Stimulated activated CD8-positive, alpha-beta memory T cell treated with anti-CD3 and anti-CD28 coated beads, Interleukin-15, amount 100 ng/mL, for 24 hours (primary cell): ENCODE data around the gene SFXN1.

Experiments used
- DNase-seq: peaks from one replicate; pipeline ENCODE4 v3.0.0-alpha.2; 2020; ENCODE audit warnings: low read depth

SFXN1 gene

GRCh38 chr5:175573493-175574269 is 95.3 kb downstream of the SFXN1 start:
- no peak for DNase-seq

DNA sequence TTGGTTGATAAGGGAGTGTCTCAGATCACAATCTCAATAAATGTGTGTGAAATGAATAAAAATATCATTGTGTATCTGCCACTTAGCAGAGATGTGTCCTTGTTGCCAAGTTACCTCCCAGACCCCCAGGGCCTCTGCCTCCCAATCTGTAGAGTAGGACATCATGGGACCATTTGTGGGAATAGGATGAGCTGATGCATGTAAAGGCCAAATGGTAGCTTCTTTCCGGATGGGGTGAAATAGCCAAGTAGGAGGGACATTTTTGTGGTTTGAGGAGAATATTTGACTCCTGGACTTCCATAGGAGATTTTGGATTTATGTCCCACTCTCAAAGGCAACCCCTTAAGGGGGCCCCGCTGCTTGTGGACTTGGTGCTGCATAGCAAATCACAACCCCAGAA is 96.9 kb downstream of the SFXN1 start:
- no peak for DNase-seq

DNA sequence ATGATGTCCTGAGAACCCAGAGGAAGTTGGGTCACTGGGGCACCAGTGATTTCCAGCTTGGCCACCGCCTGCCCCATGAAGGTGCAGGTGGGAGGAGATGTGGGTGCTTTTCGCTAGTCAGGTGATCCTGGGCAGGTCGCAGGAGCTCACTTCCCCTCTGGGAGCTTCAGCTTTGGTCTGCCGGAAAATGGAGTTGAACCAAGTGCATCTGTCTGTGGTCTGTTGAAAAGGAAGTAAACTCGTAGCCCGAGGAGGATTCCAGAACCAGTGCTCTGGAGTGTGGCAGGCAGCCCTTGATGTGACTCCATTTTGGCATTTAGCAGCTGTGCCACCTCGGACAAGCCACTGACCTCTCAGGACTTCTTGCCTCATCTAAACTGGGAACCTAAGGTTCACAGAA is 97.7 kb downstream of the SFXN1 start:
- no peak for DNase-seq

GRCh38 chr5:175576591-175576990 is 98.2 kb downstream of the SFXN1 start:
- DNase-seq = no peak
